ENCODE data around the gene FAM131B.
"Not testable (repeated sequence)": the region's sequence is repeated elsewhere in the genome, so short reads cannot be mapped to it uniquely, and the experiment has no call there.

FAM131B gene

GRCh38 chr7:143394777-143395176, 32.3 kb upstream of the FAM131B start:
- DNase-seq, result no peak

- DNase-seq, result no peak
Observed at GRCh38 chr7:143394068-143394467, 31.6 kb upstream of the FAM131B start.

GRCh38 chr7:143393267-143394041, 30.9 kb upstream of the FAM131B start:
- no peak for DNase-seq

GRCh38 chr7:143392875-143393266, 30.4 kb upstream of the FAM131B start:
- DNase-seq, result no peak

- not testable (repeated sequence) for DNase-seq
Observed at GRCh38 chr7:143392427-143392826, 29.9 kb upstream of the FAM131B start.

GRCh38 chr7:143391462-143392404, 29.2 kb upstream of the FAM131B start:
- no peak for DNase-seq

- DNase-seq, result no peak
Observed at GRCh38 chr7:143390773-143391317, 28.3 kb upstream of the FAM131B start.

- no peak for DNase-seq
Observed at GRCh38 chr7:143390104-143390772, 27.7 kb upstream of the FAM131B start.

GRCh38 chr7:143389316-143390103, 27.0 kb upstream of the FAM131B start:
- DNase-seq, result no peak

- DNase-seq, result no peak
Observed at GRCh38 chr7:143388491-143389101, 26.1 kb upstream of the FAM131B start.

GRCh38 chr7:143388051-143388450, 25.5 kb upstream of the FAM131B start:
- DNase-seq, result no peak

GRCh38 chr7:143387156-143387975, 24.9 kb upstream of the FAM131B start:
- DNase-seq, result no peak

GRCh38 chr7:143385891-143386781, 23.6 kb upstream of the FAM131B start:
- no peak for DNase-seq

- no peak for DNase-seq
Observed at GRCh38 chr7:143384661-143385631, 22.4 kb upstream of the FAM131B start.

- no peak for DNase-seq
Observed at GRCh38 chr7:143384148-143384547, 21.6 kb upstream of the FAM131B start.

GRCh38 chr7:143383642-143383957, 21.1 kb upstream of the FAM131B start:
- no peak for DNase-seq

GRCh38 chr7:143382791-143383641, 20.5 kb upstream of the FAM131B start:
- DNase-seq, result no peak
